Left ventricle myocardium superior (tissue), 1 donor: ENCODE data around the gene USP10. TPM values are rescaled to one million over a fixed set of nuclear protein-coding genes. Genes with fewer than 3 reads are reported as not detected.

ENCODE experiments used
- ATAC-seq: fragments of 200-7000 bp; cut with Tn5 transposase; one replicate; pipeline ENCODE4 v1.9.1; 2020; ENCODE audit warnings: mild to moderate bottlenecking, moderate library complexity
- DNase-seq: peaks from one replicate; pipeline ENCODE4 v3.0.0-alpha.2; 2020
- intact Hi-C: fragments of 100-400 bp; cut with micrococcal nuclease; formaldehyde crosslinking; loops from one replicate; pipeline ENCODE4 v1.11.0; 2022
- total RNA-seq: library from RNA; stranded (reverse); fragmentation: NEBNext Ultra II Directional; extraction: Animal tissue kit (Norgen Biotek cat#: 25700); gene quantifications from one replicate; pipeline ENCODE4 v1.2.1, GENCODE V29; 2021
- donor health status: DM: no; HTN: yes; CAD: no; lungs with severe emphysema.

USP10 gene
- total RNA-seq, 1 donor from 2014 or later, result 74.5 TPM

DNA sequence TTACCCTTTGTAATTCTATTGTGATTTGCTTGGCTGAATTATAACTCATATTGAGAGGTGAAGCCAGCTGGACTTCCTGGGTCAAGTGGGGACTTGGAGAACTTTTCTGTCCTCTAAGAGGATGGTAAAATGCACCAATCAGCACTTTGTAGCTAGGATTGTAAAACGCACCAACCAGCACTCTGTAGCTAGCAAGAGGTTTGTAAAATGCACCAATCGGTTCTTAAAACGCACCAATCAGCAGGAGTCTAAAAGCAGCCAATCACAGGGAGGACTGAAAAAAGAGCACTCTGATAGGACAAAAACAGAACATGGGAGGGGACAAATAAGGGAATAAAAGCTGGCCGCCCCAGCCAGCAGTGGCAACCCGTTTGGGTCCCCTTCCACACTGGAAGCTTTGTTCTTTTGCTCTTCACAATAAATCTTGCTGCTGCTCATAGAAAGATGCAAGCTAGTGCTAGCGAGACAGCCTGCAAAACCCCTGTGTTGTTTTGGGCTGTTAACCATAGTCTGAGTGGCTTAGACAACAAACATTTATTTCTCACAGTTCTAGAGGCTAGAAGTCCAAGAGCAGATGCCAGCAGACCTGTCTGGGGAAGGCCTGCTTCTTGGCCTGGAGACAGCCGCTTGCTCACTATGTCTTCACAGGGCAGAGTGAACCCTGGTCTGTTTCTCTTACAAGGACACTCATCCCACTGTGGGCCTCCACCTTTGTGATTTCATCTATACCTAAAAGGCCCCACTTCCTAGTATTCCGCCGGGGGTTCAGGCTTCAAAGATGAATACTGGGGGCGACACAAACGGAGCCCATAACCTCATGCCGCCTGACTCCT lies 81.0 kb downstream of the USP10 start:
- intact Hi-C loops, result no loop called here
- DNase-seq (no peak), ATAC-seq (no peak)

DNA sequence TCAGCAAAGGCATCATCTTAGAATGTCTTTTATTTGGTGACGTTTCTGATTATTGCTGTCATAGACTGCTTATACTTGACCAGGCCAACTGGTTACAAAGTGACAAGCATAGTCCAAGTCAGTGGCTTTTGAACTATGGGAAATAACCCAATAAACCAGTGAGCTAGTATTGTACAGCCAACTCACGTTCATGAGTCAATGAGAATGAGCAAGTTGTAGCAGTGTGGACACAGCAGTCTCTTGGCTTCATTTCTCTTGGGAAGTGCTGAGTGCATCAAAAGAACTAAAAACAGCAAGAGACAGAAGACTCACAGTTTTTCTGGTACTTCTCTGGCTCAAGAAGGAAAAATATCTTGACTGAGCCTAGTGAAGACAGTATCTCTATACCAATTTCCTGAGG lies 83.0 kb downstream of the USP10 start:
- ATAC-seq (no peak), DNase-seq (no peak)
- intact Hi-C loops, result no loop called here

DNA sequence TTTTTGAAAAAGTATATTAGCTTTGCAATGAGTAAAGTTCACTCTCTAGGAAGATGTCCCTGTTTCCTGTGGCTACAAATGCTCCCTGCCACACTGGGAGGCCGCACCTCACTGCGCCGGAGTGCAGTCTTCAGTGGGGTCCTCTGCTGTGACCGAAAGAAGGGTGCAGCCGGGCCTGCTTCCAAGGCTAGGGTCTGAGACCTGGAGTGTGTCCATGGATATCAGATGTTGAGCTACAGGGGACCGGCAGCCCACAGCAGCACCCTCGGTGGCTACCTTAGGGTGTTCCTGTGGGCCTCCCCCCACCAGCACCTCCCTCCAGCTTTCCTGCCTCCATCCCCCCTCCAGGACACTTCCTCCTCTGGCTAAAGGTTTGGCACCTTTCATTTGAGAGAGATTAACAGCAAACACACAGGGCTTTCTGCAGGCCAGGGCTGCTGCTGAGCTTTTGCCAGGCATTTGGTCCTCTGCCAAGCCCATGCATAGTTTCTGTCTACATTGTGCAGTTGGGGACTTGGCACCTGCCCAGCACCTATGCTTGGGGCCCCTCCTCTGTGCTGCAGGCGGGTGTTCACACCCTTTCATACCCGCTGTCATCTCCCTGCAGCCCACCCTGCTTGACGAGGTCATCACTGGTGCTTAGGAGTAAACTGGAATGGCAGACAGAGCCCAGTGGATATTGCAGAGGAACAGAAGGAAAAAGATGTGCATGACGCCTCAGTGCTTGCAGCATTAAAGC lies 86.2 kb downstream of the USP10 start:
- intact Hi-C loops, result no loop called here
- DNase-seq (peak; percentile 68), ATAC-seq (peak; percentile 81)

GRCh38 chr16:84786605-84787262 lies 86.9 kb downstream of the USP10 start:
- DNase-seq, result no peak
- intact Hi-C loops, result no loop called here
- ATAC-seq, result peak; percentile 81

GRCh38 chr16:84787263-84787622 lies 87.4 kb downstream of the USP10 start:
- DNase-seq, result no peak
- intact Hi-C loops, result no loop called here
- no peak for ATAC-seq

DNA sequence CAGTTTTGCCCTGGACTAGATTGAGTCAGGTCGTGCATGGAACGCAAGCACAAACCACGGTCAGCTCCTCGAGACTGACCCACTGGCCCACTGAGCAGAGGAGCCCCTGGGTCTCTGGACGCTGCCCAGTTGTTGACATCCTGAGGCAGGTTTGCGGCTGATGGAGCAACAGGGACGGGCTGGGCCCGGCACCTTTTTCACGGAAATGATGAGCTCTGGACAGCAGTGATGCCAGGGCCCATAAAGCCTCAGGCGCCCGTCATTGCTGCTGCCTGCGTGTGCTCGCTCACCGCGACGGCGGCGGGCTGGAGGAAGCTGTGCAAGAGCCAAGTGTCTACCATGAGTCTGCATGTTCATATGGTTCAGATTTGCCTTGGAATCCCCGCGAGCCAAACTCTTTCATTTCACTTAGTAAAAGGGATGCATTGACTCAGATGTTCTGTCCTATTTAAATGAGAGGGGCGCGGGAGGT lies 89.2 kb downstream of the USP10 start:
- intact Hi-C loops, result no loop called here
- ATAC-seq (no peak), DNase-seq (no peak)

GRCh38 chr16:84789431-84789830 lies 89.6 kb downstream of the USP10 start:
- intact Hi-C loops, result no loop called here
- ATAC-seq (no peak), DNase-seq (no peak)

DNA sequence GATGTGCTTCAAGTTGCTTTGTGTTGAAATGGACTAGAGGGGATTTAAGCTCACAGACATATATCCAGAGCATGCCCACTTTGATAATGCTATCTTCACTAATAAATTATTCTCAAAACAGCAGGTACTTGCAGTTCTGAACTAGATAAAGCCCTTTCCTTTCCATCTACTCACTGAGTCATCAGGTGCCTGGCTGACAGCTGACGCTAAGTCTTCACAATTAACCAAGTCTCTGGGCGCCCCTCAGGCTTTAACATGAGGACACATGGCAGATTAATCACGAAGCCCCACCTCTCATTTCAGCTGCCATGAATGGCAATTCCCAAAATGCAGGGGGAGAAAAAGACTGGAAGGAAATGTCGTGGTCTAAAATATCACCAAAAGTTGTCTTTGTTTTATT lies 90.5 kb downstream of the USP10 start:
- DNase-seq (no peak), ATAC-seq (no peak)
- intact Hi-C loops, result no loop called here

DNA sequence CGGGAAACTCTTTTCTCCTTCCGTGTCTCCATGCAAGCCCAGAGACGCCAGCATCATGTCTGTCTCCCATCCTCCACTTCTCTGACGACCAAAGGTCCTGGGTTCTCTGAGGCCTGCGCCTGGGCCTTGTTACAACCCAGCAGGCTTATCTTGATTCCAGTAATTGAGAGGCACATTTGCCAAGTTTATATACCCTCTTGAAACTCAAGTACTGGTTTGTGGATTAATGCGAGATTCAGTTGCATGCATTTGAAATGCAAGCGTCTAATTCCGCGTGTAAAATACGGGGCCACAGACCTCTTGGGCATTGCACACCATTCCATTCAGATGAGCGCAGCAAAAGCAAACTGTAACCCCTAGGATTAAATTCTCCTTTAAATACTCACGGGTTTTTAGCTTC lies 91.3 kb downstream of the USP10 start:
- ATAC-seq, result no peak
- intact Hi-C loops, result no loop called here

DNA sequence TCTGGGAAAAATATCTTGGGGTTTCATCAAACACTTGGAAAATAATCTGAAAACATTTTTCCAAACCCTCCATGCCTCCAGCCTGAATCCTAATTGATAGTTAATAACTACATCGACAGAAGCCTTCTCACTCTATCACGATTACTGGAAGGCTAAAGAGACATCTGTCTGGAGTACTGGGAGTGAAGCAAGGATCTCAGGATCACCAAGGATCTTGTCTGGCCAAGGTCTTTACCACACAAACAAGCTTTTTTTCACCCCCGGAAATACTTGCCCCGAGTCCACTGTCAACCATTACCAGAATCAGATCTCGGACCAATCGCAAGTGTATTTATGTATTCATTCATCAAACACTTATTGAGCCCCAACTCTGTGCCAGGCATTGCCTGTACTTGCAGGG lies 91.7 kb downstream of the USP10 start:
- intact Hi-C loops, result no loop called here
- DNase-seq (no peak), ATAC-seq (no peak)

More for the DNA sequence above, 91.3 kb downstream of the USP10 start:
- no peak for DNase-seq

GRCh38 chr16:84794186-84794585 lies 94.4 kb downstream of the USP10 start:
- no peak for DNase-seq
- intact Hi-C loops, result no loop called here
- ATAC-seq, result no peak

DNA sequence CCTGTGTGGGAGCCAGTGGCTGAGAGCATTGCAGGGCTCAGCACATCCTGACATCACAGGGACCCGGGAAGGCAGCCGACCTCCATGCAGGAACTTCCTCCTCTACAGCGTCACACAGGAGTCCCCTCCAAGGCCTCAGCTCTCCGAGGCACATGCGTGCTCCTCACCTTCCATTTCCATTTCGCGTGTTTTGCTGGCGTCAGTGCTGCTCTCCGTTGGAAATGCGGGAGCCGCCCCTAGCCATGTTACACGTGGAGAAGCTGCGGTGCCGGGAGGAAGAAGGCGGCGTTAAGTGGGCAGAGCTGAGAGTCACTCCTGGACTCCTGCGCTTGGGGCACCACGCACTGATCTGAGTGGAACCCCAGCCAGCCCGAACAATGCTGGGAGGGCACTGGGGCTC lies 94.8 kb downstream of the USP10 start:
- no peak for DNase-seq
- intact Hi-C loops, result no loop called here
- ATAC-seq, result no peak

DNA sequence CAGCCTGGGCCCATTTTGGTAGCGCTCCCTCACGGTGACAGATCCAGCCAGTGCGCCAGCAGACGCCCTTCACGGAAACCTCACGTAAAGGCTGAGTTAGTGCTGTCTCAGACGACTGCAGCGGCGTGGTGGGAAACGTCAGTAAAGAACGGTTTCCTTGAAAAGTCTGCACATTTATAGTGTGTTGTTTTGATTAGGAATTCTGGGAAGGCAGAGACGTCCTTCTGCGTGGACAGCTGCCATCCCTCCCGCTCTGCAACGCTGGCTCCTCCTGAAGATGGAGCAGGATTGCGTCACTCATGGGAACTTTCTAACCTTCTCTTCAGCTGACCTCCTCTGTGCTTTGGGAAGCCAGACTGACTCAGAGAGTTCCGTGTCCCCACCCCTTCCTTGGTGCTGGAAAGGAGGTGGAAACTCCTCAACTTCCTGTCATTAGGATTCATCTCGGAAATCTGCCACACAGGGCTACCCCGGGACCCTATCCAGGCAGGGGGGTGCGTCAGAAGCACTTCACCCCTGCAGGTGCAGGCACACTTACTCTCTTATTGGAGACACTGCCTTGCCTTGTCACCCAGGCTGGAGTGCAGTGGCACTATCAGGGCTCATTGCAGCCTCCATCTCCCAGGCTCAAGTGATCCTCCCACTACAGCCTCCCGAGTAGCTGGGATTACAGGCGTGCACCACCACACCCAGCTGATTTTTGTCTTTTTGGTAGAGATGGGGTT lies 95.7 kb downstream of the USP10 start:
- DNase-seq (peak; percentile 83), ATAC-seq (peak; percentile 98)
- intact Hi-C loops, result no loop called here

DNA sequence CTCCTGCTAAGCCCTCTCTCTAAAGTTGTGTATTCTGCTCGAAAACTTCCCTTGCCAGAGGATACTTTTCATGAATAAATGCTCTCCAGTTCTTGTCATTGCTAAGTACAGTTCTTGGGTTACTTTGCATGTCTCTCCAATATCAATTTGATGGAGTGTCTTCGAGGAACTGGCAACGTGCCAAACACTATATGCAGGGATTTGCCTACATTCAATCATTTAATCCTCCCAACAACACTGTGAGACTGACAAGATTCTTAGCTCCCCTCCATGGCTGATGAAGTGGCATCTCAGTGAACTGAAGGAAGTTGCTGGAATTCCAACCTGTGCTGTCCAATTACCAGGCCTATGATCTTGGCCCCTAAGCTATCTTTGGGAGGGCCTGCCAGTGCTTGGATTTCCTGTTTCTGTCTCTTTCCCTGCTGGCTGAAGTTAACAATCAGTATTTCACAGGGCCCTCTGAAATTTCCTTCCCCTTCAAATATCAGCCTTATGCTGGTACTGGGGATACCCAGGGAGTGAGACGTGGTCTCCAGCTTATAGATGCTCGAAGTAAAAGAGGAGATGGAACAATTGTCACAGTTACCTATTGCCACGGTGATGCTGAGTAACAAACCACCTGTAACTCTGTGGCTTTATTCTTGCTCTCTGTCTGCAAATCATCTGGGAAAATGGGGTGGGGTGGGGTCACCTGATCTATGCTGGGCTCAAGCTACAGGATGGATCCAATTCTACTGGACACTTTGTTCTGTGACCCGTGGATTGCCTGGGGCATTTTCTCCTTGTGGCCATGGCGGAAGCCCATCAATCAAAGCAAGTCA lies 100.6 kb downstream of the USP10 start:
- ATAC-seq (no peak), DNase-seq (no peak)
- intact Hi-C loops, result no loop called here

DNA sequence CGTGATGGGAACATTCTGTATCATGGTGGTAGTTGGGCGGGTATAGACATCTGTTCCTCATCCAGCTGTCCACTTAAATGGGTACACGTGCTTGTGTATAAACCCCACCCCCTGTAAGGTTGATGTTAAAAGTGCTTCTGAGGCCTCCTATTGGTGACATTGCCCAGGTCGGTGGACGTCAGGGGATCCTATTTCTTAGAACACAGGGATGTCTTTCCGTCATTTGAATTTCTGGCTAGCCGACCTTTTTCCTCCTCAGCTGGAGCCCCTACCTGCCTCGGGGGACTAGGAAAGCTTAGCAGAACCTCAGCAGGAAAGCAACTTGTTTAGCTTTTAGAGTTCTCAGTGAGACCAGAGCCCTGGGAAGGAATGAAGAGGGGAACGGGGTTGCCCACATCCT lies 103.3 kb downstream of the USP10 start:
- ATAC-seq, result no peak
- intact Hi-C loops, result no loop called here
- no peak for DNase-seq

- ATAC-seq (no peak), DNase-seq (no peak)
- intact Hi-C loops, result no loop called here
Measured at GRCh38 chr16:84804326-84804725, 104.5 kb downstream of the USP10 start.

DNA sequence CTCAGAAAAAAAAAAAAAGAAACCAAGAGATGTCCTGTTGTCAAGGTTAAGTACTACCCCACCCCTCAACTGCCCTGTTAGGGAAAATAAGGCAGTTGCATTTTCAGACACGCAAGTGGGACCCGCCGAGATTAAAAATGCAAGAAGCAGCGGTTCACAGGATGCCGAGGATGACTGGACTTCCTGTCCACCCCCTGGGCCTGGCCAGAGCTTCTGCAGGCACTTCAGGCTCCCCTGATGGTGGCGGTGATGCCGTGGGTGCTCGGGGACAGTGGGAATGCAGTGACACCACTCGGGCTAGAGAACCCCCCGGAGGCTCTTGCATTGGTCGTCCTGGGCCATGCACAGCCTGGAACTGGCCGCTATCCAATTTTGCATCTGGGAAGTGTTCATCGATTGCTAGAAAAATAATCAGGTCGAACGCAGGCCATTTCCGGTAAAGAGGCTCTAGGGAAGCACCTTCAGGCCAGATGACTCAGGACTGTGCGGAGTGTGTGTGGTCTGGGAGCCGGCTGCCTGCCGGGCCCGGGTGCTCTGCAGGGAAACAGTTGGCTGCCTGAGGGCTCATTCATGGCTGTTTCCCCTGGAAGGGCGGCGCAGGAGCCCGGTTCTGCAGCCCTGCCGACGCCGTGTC lies 106.6 kb downstream of the USP10 start:
- ATAC-seq (peak; percentile 87), DNase-seq (peak; percentile 68)
- intact Hi-C loops, result no loop called here

GRCh38 chr16:84806890-84807258 lies 107.1 kb downstream of the USP10 start:
- no peak for ATAC-seq
- DNase-seq, result no peak
- intact Hi-C loops, result no loop called here
